Muscle layer of duodenum (tissue), 2 donors: Measurements from ENCODE around the gene B3GNT9.
A peak's percentile ranks its signal among the peaks of the same experiment; 100 is the strongest.

ENCODE experiments used
- H3K27ac ChIP-seq: one replicate; pipeline ENCODE4 v1.7.0; 2013; ENCODE audit warnings: mild to moderate bottlenecking, low read length
- H3K27me3 ChIP-seq: one replicate; pipeline ENCODE4 v1.7.0; 2013; ENCODE audit warnings: low read depth, mild to moderate bottlenecking, control low read depth, low read length
- H3K36me3 ChIP-seq, 2 donors: one replicate each; pipeline ENCODE4 v1.7.0; 2013; ENCODE audit warnings: low read length in 2 of 2, control low read depth in 1 of 2, mild to moderate bottlenecking in 1 of 2; ENCODE audit not compliant: insufficient read depth in 2 of 2, control insufficient read depth in 1 of 2
- H3K4me1 ChIP-seq, 2 donors: one replicate each; pipeline ENCODE4 v1.7.0; 2013; ENCODE audit warnings: low read length in 2 of 2, mild to moderate bottlenecking in 2 of 2, control low read depth in 1 of 2, moderate library complexity in 1 of 2; ENCODE audit not compliant: insufficient read depth in 2 of 2, control insufficient read depth in 1 of 2
- H3K4me3 ChIP-seq, 2 donors: one replicate each; pipeline ENCODE4 v1.7.0; 2013; ENCODE audit warnings: low read length in 2 of 2, low read depth in 1 of 2, mild to moderate bottlenecking in 1 of 2
- H3K9me3 ChIP-seq, 2 donors: one replicate each; pipeline ENCODE4 v1.7.0; 2013; ENCODE audit warnings: low read length in 2 of 2, control low read depth in 1 of 2, mild to moderate bottlenecking in 1 of 2; ENCODE audit not compliant: control insufficient read depth in 1 of 2
- donor health status: healthy.

Gene B3GNT9

DNA sequence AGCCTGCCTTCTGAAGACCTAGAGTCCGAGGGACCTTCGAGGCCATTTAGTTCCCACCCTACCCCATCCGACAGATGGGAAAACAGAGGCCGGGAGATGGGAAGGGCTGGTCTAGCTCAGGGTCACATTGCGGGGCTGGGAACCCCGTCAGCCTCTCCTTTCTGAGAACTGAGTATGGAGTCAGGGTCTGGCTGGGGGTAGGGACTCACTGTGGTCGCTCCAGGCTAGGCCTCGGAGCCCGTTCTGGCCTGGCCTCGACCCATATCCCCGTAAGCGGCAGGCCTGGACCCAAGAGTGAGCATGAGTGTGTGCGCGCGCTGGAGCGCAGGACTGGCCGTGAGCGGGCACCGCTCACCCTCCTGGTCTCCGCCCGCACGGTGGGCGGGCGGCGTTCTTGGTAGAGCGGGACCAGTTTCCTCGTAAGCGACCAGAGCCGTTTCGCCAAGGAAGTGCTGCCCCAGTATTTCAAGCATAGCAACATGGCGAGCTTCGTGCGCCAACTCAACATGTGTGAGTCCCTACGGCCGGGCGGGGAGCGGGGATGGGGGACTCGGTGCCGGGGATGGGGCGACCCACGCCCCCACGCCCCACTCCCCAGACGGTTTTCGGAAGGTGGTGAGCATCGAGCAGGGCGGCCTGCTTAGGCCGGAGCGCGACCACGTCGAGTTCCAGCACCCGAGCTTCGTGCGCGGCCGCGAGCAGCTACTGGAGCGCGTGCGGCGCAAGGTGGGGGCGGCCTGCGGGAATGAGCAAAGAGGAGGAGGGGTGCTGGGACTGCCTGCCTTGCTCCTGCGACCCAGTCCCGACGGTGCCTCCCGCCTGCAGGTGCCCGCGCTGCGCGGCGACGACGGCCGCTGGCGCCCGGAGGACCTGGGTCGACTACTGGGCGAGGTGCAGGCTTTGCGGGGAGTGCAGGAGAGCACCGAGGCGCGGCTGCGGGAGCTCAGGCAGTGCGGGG lies 14.6 kb upstream of the B3GNT9 start:
- Histone ChIP-seq H3K36me3 (no peaks in the 10 kb centered on the region), H3K4me1 (peaks cover 17 to 60% of the 10 kb centered on the region in 2 donors), H3K27ac (no peak overlapping the region), H3K27me3 (peaks cover 17% of the 10 kb centered on the region), H3K9me3 (no peaks in the 10 kb centered on the region), H3K4me3 (peak overlapping the region in 1 of 2 donors; percentile 50)

DNA sequence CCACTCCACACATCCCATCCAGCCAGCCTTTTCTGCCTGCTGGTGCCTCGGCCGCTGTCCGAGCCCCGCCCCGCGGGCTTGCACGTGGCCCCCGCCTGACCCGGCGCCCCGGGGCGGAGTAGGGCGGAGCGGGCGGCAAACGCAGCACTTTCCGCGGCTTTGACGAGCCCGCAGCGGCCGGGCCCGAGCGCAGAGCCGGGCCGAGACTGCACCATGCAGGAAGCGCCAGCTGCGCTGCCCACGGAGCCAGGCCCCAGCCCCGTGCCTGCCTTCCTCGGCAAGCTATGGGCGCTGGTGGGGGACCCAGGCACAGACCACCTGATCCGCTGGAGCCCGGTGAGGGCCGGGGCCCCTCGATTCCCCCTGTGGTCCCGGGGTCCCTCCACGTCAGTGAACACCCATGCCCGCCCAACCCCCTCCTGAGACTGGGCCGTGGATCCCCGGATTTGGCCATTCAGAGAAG lies 13.8 kb upstream of the B3GNT9 start, which contains the start of gene HSF4:
TSS of gene HSF4 (plus strand) at position 147 of the 463 bp plus-strand sequence. CDS start at position 214, 67 bp downstream.
- Histone ChIP-seq H3K27ac (no peak within 1 kb of the TSS), H3K4me3 (peak within 1 kb of the TSS; percentile 30 to 70), H3K36me3 (no peaks in the 10 kb centered on the region), H3K9me3 (no peaks in the 10 kb centered on the region), H3K27me3 (peaks cover 17% of the 10 kb centered on the region), H3K4me1 (peaks cover 12 to 56% of the 10 kb centered on the region in 2 donors)

DNA sequence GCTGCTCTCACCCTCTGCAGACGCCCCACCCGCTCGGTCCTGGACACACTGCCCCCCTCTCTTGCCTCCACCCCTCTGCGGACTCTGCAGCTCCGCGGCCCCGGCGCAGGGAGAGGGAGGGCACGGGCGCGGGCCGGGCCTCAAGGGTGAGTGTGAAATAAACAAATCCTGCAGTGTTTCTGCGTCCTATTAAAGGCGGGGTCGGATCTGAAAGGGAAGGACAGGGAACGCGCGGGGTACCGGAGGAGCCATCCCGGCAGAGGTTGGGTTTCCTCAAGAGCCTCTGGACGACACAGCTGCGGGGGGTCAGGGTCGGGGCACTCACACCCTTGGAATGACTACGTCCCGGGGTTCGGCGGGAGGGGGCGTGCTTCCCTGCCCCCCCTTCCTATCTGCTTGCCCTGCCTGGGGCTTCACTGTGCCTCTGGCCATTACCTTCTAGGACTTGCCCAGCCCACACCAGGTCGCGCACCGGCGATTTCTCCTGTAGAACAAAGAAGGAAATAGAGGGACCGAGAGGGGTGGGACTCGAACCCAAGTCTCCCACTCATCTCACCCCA lies 13.3 kb upstream of the B3GNT9 start:
- Histone ChIP-seq H3K27ac (no peak overlapping the region), H3K36me3 (no peaks in the 10 kb centered on the region), H3K4me1 (peaks cover 10 to 54% of the 10 kb centered on the region in 2 donors), H3K9me3 (no peaks in the 10 kb centered on the region), H3K4me3 (peak overlapping the region in 1 of 2 donors; percentile 70), H3K27me3 (peaks cover 17% of the 10 kb centered on the region)

DNA sequence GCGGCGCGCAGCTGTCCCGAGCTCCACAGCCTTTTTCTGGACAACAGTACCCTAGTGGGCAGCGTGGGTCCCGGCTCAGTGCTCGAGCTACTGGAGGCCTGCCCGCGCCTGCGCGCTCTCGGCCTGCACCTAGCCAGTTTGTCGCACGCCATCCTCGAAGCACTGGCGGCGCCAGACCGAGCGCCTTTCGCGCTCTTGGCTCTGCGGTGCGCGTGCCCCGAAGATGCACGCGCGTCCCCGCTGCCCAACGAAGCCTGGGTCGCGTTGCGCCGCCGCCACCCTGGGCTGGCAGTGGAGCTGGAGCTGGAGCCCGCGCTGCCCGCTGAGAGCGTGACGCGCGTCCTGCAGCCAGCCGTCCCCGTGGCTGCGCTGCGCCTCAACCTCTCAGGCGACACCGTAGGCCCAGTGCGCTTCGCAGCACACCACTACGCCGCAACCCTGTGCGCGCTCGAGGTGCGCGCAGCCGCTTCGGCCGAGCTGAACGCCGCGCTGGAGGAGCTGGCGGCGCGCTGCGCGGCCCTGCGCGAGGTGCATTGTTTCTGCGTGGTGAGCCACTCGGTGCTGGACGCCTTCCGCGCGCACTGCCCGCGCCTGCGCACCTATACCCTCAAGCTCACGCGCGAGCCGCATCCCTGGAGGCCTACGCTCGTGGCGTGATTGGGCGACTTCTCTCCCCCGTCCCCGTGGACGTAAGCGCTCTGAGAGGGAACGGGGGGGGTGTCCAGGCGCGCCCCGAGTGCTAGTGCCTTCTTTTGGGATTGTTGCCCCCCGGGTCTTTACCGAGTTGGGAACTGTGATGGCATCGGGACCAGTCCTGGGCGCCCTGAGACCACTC lies 12.6 kb upstream of the B3GNT9 start:
- H3K27me3 ChIP-seq, result peaks cover 17% of the 10 kb centered on the region
- H3K36me3 ChIP-seq, result no peaks in the 10 kb centered on the region
- H3K4me1 ChIP-seq, result peaks cover 14 to 53% of the 10 kb centered on the region in 2 donors
- H3K4me3 ChIP-seq, result peak overlapping the region; percentile 30 to 70
- H3K9me3 ChIP-seq, result no peaks in the 10 kb centered on the region
- no peak overlapping the region for H3K27ac ChIP-seq

DNA sequence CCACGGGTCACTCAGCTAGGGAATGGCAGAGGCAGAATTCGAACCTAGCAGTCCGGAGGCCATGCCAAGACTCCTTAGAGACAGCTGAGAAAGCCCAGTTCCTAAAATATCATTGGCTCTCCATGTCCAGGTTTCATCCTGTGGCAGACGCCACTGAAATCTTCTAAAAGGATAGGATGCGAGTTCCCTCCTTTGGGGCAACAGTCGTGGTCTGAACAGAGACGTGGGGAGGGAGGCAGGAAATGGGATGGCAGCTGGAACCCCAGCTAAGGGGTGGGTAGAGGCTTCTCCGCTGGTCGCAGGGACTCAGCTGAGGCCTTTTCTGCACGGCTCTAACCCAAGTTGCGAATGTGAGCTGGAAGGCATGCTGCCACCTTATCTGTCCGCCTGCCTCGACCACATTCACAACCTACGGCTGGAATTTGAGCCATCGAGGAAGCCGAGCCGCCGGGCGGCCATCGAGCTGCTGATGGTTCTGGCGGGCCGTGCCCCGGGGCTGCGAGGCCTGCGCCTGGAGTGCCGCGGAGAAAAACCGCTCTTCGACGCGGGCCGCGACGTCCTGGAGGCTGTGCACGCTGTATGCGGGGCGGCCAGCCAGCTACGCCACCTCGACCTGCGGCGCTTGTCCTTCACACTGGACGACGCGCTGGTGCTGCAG lies 11.8 kb upstream of the B3GNT9 start:
- peaks cover 17% of the 10 kb centered on the region for H3K27me3 ChIP-seq
- H3K9me3 ChIP-seq, result no peaks in the 10 kb centered on the region
- no peak overlapping the region for H3K27ac ChIP-seq
- peak overlapping the region in 1 of 2 donors; percentile 70 for H3K4me3 ChIP-seq
- H3K4me1 ChIP-seq, result peaks cover 14 to 53% of the 10 kb centered on the region in 2 donors
- H3K36me3 ChIP-seq, result no peaks in the 10 kb centered on the region

DNA sequence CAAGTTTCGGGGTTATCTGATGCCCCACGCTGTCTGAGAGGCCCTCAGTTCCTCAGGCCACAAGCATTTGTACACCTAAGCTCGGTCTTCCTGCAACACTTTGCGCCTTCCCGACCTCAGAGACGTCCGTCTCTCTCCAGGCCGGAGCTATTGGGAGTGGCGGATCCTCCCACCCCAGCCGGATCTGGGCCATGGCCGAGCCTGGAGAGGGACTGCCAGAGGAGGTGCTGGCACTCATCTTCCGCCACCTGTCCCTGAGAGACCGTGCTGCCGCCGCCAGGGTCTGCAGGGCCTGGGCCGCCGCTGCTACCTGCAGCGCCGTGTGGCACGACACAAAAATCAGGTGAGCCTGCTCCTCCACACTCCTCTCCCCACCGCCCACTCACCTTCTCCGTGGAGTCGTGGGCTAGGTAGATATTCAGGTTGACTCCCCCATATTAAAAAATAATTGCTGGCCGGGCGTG lies 10.8 kb upstream of the B3GNT9 start:
- Histone ChIP-seq H3K9me3 (no peaks in the 10 kb centered on the region), H3K4me3 (peak overlapping the region in 1 of 2 donors; percentile 95), H3K4me1 (peaks cover 14 to 53% of the 10 kb centered on the region in 2 donors), H3K27ac (no peak overlapping the region), H3K27me3 (peaks cover 17% of the 10 kb centered on the region), H3K36me3 (no peaks in the 10 kb centered on the region)

DNA sequence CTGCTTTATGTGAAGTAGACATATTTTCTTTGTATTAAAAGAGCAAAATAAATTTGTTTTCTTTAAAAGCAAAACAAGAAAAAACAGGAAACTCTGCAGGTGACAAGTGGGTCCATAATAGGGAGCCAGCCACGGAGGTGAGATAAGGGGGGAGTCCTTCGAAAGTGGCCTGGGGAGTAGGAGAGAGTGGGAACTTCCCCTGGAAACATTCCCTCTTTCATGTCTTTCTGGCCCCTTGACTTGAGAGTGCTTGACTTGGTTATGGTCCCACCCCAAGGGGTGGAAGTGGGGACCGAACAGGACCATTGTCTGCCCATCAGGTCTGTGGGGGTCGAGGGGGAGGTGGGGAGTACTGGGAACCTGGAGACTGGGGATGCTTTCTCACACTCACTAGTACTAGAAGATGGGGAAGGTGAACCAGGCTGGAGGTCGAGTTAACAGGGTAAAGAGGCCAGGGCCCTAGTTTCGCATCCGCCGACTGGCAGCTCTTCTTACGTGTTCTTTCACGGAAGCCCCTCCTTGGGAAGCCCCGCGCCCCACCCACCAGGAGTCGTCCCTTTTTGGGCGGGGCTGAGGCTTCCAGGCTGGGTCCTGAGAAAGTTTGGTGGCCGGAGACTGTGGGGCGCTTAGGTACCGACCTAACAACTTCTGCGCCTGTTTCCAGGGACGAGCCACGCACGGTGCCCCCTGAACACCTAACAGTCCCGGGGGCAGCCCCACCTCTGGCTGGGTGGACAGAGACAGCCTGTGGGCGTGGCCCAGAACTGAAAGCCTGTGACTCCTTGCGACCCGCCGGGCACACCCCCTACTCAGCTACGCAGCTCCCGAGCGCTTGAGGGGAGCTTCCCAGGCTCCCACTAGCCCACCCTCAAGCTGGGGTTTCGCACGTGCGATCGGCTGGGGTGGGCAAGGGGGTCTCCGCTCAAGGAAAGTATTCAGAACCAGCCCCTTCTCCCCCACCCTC lies 8.1 kb upstream of the B3GNT9 start:
- Histone ChIP-seq H3K36me3 (no peaks in the 10 kb centered on the region), H3K9me3 (no peaks in the 10 kb centered on the region), H3K4me1 (peaks cover 14 to 50% of the 10 kb centered on the region in 2 donors), H3K27me3 (peaks cover 7% of the 10 kb centered on the region), H3K27ac (peak overlapping the region; percentile 82), H3K4me3 (peak overlapping the region; percentile 72 to 95)

DNA sequence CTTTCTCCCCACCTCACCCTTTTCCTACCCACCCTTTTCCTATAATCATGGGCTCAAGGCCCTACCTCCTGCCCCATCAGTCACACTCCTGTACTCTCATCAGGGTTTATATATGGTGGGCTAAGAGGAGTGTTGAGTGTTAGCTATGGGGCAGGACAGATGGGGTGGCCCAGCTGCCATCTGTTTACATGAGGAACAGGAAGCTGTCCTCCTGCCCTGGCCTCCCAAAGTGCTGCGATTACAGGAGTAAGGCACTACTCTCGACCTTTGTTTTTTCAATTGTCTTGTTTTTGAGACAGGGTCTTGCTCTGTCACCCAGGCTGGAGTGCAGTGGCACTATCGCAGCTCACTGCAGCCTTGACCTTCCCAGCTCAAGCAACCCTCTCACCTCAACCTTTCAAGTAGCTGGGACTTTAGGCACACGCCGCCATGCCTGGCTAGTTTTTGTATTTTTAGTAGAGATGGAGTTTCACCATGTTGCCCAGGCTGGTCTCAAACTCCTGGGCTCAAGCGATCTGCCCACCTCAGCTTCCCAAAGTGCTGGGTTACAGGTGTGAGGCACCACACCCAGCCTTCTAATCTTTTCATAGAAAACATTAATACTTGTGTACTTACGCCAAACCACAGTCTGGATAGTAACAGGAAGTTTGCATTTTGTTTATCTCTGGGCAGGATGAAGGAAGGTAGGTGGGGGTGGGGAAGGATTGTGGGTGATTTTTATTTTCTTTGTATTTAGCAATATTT lies 7.3 kb upstream of the B3GNT9 start:
- peak overlapping the region; percentile 82 for H3K27ac ChIP-seq
- no peaks in the 10 kb centered on the region for H3K27me3 ChIP-seq
- H3K4me3 ChIP-seq, result no peak overlapping the region
- no peaks in the 10 kb centered on the region for H3K9me3 ChIP-seq
- H3K36me3 ChIP-seq, result no peaks in the 10 kb centered on the region
- peaks cover 14 to 41% of the 10 kb centered on the region in 2 donors for H3K4me1 ChIP-seq

DNA sequence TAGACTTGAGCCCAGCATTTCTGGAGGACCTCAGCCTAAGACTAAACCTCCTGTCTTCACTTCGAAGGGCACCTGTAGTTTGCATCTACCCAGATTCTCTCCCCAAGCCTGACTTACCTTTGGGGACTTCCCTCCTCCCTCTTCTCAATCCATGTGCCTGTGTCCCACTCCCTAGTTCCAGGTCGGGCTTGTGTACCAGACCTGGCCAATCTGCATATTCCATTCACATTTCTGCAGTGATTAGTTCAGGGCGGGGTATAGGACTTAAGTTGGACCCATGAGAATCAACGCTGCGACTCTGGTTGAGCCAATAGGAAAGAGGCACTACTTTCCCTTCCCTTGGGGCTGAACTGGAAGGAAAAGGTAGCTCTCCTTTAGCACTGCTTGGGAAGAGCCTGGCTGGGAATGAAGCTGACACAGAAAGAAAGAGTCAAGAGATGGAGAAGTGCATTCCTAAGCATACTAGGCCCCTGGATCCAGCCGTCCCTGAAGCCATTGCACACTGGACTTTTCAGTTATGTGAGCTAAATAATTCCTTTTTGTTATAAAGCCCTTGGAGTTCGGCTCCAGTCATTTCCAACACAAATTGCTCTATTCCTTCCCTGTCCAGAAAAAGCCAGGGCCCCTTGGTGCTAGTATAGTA lies 6.4 kb upstream of the B3GNT9 start:
- H3K27me3 ChIP-seq, result no peaks in the 10 kb centered on the region
- H3K9me3 ChIP-seq, result no peaks in the 10 kb centered on the region
- H3K4me1 ChIP-seq, result peaks cover 7 to 34% of the 10 kb centered on the region in 2 donors
- no peak overlapping the region for H3K27ac ChIP-seq
- H3K36me3 ChIP-seq, result no peaks in the 10 kb centered on the region
- H3K4me3 ChIP-seq, result no peak overlapping the region
